A673 (cell line): ENCODE measurements around the gene RAPGEF4.

ENCODE experiments used
- CTCF ChIP-seq: fragments of 300-800, 200-600 bp; sonication (generic); conservative IDR thresholded peaks from 2 replicates; pipeline ENCODE4 v1.5.1; 2017; ENCODE audit warnings: low read depth, mild to moderate bottlenecking, antibody characterized with exemption, low read length, moderate library complexity, mixed read lengths
- EZH2 ChIP-seq: fragments of 200-600 bp; sonication (generic); IDR thresholded peaks from 2 replicates; pipeline ENCODE4 v1.6.1; 2017; ENCODE audit warnings: borderline replicate concordance, low read depth, mild to moderate bottlenecking, mixed read lengths, antibody characterized with exemption, low read length; ENCODE audit not compliant: poor library complexity, severe bottlenecking

GRCh38 chr2:172808156-172808555 lies 72.5 kb downstream of the RAPGEF4 start:
- TF ChIP-seq CTCF (no peak), EZH2 (no peak)
